K562 (cell line): ENCODE measurements around the gene HCN1. TPM values are rescaled to one million over a fixed set of nuclear protein-coding genes. Genes with fewer than 3 reads are reported as not detected.

Source experiments
- ATAC-seq: fragments of 200-7000 bp; cut with Tn5 transposase; 3 replicates; pipeline ENCODE4 v1.9.1; 2020; ENCODE audit warnings: moderate library complexity
- BruUV-seq: library from RNA; stranded (reverse); fragments of 400-500 nt; replicated peaks from 2 replicates; lab custom pipeline; 2021; lab: Mats Ljungman, UMichigan
- CTCF ChIA-PET: fragments of 300-600 bp; formaldehyde crosslinking; extraction: SDS; loops from one replicate; lab custom pipeline; 2021; ENCODE audit warnings: low intra/inter-chr PET ratio; lab: Yijun Ruan, JAX
- POLR2A ChIA-PET: fragments of 300-600, 350-650 bp; sonication (Branson Sonifier 250); formaldehyde crosslinking; extraction: SDS; loops from one replicate; lab custom pipeline; 2021; ENCODE audit warnings: antibody characterized with exemption, inconsistent platforms; lab: Yijun Ruan, JAX
- DNase-seq, 4 experiments: peaks; one replicate each; pipeline versions ENCODE4 v3.0.0 to v3.0.0-alpha.2; 2011 to 2018; ENCODE audit warnings: low spot score in 3 of 4, mixed read lengths in 3 of 4; ENCODE audit errors: extremely low read depth in 1 of 4
- FAIRE-seq: peaks from 2 replicates; lab custom pipeline; 2011; peaks lifted over from hg19 to GRCh38; lab: Jason Lieb, UNC
- H2AFZ ChIP-seq: 2 replicates; pipeline ENCODE4 v1.6.0; 2011; ENCODE audit warnings: low read depth, low read length, control low read depth, inconsistent platforms
- H3K27ac ChIP-seq: fragments of 200-600 bp; 3 replicates; pipeline ENCODE4 v1.8.0; 2011; ENCODE audit warnings: low read depth, mild to moderate bottlenecking, control low read depth, inconsistent platforms, low read length, moderate library complexity, mixed read lengths; ENCODE audit errors: extremely low read depth
- H3K27me3 ChIP-seq, 2 experiments: fragments of 300-600 bp in 1 of 2; 2 replicates in 1 of 2; 3 replicates in 1 of 2; pipeline versions ENCODE4 v1.6.0 to v1.8.0; 2011; ENCODE audit warnings: inconsistent platforms in 2 of 2, low read length in 2 of 2, mild to moderate bottlenecking in 1 of 2, mixed read lengths in 1 of 2, moderate library complexity in 1 of 2; ENCODE audit not compliant: control insufficient read depth in 2 of 2, insufficient read depth in 2 of 2
- H3K36me3 ChIP-seq: fragments of 300-600 bp; 3 replicates; pipeline ENCODE4 v1.8.0; 2011; ENCODE audit warnings: mild to moderate bottlenecking, low read length, inconsistent platforms; ENCODE audit not compliant: control insufficient read depth, insufficient read depth
- H3K4me1 ChIP-seq, 2 experiments: fragments of 200-600 bp in 1 of 2; replicated peaks in 1 of 2; 2 replicates in 1 of 2; 3 replicates in 1 of 2; pipeline versions ENCODE4 v1.5.1 to v1.8.0; 2011; ENCODE audit warnings: inconsistent platforms in 2 of 2, low read length in 2 of 2, mild to moderate bottlenecking in 1 of 2, mixed read lengths in 1 of 2, moderate library complexity in 1 of 2; ENCODE audit not compliant: control insufficient read depth in 2 of 2, insufficient read depth in 2 of 2
- H3K4me2 ChIP-seq: 2 replicates; pipeline ENCODE4 v1.6.1; 2011; ENCODE audit warnings: low read length, control low read depth, inconsistent platforms, mixed read lengths; ENCODE audit not compliant: insufficient read depth
- H3K4me3 ChIP-seq: fragments of 200-600 bp; sonication (generic), shearing (Covaris generic); 2 replicates; pipeline ENCODE4 v1.5.1; 2016; ENCODE audit warnings: control low read depth, inconsistent platforms
- H3K79me2 ChIP-seq: fragments of 200-600 bp; 3 replicates; pipeline ENCODE4 v1.8.0; 2011; ENCODE audit warnings: low read length, inconsistent platforms; ENCODE audit not compliant: control insufficient read depth, insufficient read depth
- H3K9ac ChIP-seq, 2 experiments: 2 replicates each; pipeline versions ENCODE4 v1.6.0 to v1.6.1; 2011; ENCODE audit warnings: low read depth in 2 of 2, low read length in 2 of 2, control low read depth in 1 of 2, inconsistent platforms in 1 of 2, mild to moderate bottlenecking in 1 of 2, mixed read lengths in 1 of 2; ENCODE audit not compliant: insufficient read depth in 1 of 2
- H3K9me1 ChIP-seq: one replicate; pipeline ENCODE4 v1.6.0; 2011; ENCODE audit warnings: inconsistent platforms, mild to moderate bottlenecking, low read length, moderate library complexity; ENCODE audit not compliant: control insufficient read depth, insufficient read depth
- H3K9me3 ChIP-seq: replicated peaks from 2 replicates; pipeline ENCODE4 v1.5.1; 2011; ENCODE audit warnings: low read depth, low read length, inconsistent platforms; ENCODE audit not compliant: control insufficient read depth, insufficient read depth
- H4K20me1 ChIP-seq: replicated peaks from 2 replicates; pipeline ENCODE4 v1.6.1; 2011; ENCODE audit warnings: low read length, inconsistent platforms, mixed read lengths; ENCODE audit not compliant: control insufficient read depth, insufficient read depth
- ATF7 ChIP-seq: fragments of 450-650 bp; IDR thresholded peaks from 2 replicates; pipeline ENCODE4 v1.7.1; 2014; ENCODE audit warnings: mild to moderate bottlenecking, moderate library complexity
- MYC ChIP-seq, 2 experiments: fragments of 250-450 bp in 1 of 2; sonication (Bioruptor Pico) in 1 of 2; IDR thresholded peaks; 2 replicates each; pipeline versions ENCODE4 v1.5.1 to v1.6.1; 2012 to 2021; ENCODE audit warnings: low read depth in 2 of 2, borderline replicate concordance in 1 of 2, improper control_type of control experiment in 1 of 2, low read length in 1 of 2, mild to moderate bottlenecking in 1 of 2, moderate library complexity in 1 of 2
- PURB ChIP-seq: sonication (generic); formaldehyde crosslinking; IDR thresholded peaks from 2 replicates; pipeline ENCODE4 v1.9.0; 2021; ENCODE audit warnings: low read depth, mild to moderate bottlenecking, missing genetic modification reagents
- SNRNP70 ChIP-seq: fragments of 200-400 bp; formaldehyde crosslinking; optimal IDR thresholded peaks from 2 replicates; pipeline ENCODE3; 2017; ENCODE audit warnings: low read depth, low read length
- whole genome bisulfite sequencing: fragments of 100-300 bp; shearing (Covaris generic); methylation state at CpG from one replicate; pipeline ENCODE4 v1.1.6; 2016; ENCODE audit warnings: low coverage, mixed read lengths; ENCODE audit not compliant: insufficient coverage; ENCODE audit errors: missing lambda C conversion rate; 5-methylcytosine and 5-hydroxymethylcytosine counted together
- in situ Hi-C: fragments of 300-500 bp; cut with MboI; formaldehyde crosslinking; loops from 4 replicates; pipeline ENCODE4 v1.15.0; 2018; ENCODE audit warnings: inconsistent platforms, mixed read lengths
- intact Hi-C: fragments of 100-400 bp; cut with micrococcal nuclease; formaldehyde crosslinking; loops from 2 replicates; pipeline ENCODE4 v1.14.2; 2022
- polyA plus RNA-seq, 8 experiments: library from polyadenylated mRNA; depleted of rRNA in 4 of 8; stranded (reverse) in 5 of 8; unstranded in 3 of 8; fragments of >200 nt; fragmentation: Nextera tagmentation in 2 of 8; fragmentation: Illumina TruSeq in 1 of 8; extraction: Ambion mirVana in 2 of 8; extraction: Trizol in 1 of 8; gene quantifications; 2 replicates each; pipeline versions ENCODE4 v1.2.1 to v1.2.3, GENCODE V29; 2011 to 2014; ENCODE audit warnings: inconsistent platforms in 1 of 8, missing spikeins in 1 of 8
- total RNA-seq, 7 experiments: library from RNA; depleted of rRNA in 6 of 7; stranded (reverse); fragments of >200 nt in 6 of 7; fragmentation: Illumina TruSeq in 2 of 7; extraction: Trizol in 2 of 7; gene quantifications; 2 replicates each; pipeline versions ENCODE4 v1.2.1 to v1.2.3, GENCODE V29; 2011 to 2021; ENCODE audit warnings: low replicate concordance in 1 of 7
- TF ChIP-seq, protein P1 (sequence below): fragments of 450-650 bp; IDR thresholded peaks from 2 replicates; pipeline ENCODE4 v1.6.1; 2014; ENCODE audit warnings: low read depth, mild to moderate bottlenecking, moderate library complexity, borderline replicate concordance
- TF ChIP-seq, protein P2 (sequence below), 3 experiments: fragments of 200-800 bp in 1 of 3; fragments of 250-450 bp in 1 of 3; fragments of 450-650 bp in 1 of 3; sonication (Bioruptor Pico) in 1 of 3; sonication (Bioruptor generic) in 1 of 3; formaldehyde crosslinking in 1 of 3; IDR thresholded peaks; 2 replicates each; pipeline versions ENCODE4 v1.6.1 to v1.8.0; 2016 to 2022; ENCODE audit warnings: mild to moderate bottlenecking in 2 of 3, missing genetic modification characterization in 2 of 3, missing compliant biosample characterization in 1 of 3, moderate library complexity in 1 of 3

HCN1 gene
- total and polyA plus RNA-seq, 9 of the 15 experiments (the other 6 are each of a cell fraction or from before 2014, with no cell fraction given): not detected

DNA sequence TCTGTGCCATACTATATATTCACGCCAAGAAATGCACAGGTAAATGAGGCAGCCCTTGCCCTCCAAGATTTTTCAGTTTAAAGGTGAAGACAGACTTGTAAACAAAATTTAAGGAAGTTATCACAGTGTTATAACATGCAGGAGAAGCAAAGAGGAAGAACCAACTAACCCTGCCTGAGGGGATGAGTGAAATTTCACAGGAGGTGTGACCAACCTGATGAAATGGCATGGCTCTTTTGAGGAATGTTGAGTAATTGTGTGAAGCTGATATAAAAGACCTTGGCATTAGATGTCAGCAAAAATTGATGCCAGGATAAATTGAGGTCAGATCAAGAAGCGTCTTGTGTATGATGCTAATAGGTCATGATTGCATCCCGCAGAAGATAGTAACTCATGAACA is 86.5 kb downstream of the HCN1 start:
- TF ChIP-seq, protein P1, sequence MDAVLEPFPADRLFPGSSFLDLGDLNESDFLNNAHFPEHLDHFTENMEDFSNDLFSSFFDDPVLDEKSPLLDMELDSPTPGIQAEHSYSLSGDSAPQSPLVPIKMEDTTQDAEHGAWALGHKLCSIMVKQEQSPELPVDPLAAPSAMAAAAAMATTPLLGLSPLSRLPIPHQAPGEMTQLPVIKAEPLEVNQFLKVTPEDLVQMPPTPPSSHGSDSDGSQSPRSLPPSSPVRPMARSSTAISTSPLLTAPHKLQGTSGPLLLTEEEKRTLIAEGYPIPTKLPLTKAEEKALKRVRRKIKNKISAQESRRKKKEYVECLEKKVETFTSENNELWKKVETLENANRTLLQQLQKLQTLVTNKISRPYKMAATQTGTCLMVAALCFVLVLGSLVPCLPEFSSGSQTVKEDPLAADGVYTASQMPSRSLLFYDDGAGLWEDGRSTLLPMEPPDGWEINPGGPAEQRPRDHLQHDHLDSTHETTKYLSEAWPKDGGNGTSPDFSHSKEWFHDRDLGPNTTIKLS: no peak
- TF ChIP-seq MYC (IDR thresholded peaks at IDR 0.05; ENCODE audit: low read depth, low read length) (no peak), MYC (CRISPR knock-in tag; IDR thresholded peaks at IDR 0.05; ENCODE audit: borderline replicate concordance, low read depth) (no peak), SNRNP70 (no peak), PURB (CRISPR knock-in tag) (no peak), ATF7 (no peak)
- TF ChIP-seq, protein P2, sequence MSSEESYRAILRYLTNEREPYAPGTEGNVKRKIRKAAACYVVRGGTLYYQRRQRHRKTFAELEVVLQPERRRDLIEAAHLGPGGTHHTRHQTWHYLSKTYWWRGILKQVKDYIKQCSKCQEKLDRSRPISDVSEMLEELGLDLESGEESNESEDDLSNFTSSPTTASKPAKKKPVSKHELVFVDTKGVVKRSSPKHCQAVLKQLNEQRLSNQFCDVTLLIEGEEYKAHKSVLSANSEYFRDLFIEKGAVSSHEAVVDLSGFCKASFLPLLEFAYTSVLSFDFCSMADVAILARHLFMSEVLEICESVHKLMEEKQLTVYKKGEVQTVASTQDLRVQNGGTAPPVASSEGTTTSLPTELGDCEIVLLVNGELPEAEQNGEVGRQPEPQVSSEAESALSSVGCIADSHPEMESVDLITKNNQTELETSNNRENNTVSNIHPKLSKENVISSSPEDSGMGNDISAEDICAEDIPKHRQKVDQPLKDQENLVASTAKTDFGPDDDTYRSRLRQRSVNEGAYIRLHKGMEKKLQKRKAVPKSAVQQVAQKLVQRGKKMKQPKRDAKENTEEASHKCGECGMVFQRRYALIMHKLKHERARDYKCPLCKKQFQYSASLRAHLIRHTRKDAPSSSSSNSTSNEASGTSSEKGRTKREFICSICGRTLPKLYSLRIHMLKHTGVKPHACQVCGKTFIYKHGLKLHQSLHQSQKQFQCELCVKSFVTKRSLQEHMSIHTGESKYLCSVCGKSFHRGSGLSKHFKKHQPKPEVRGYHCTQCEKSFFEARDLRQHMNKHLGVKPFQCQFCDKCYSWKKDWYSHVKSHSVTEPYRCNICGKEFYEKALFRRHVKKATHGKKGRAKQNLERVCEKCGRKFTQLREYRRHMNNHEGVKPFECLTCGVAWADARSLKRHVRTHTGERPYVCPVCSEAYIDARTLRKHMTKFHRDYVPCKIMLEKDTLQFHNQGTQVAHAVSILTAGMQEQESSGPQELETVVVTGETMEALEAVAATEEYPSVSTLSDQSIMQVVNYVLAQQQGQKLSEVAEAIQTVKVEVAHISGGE (CRISPR knock-in tag; IDR thresholded peaks at IDR 0.05): no peak
- Histone ChIP-seq H3K4me3 (no peak overlapping the region), H3K9me1 (no peaks in the 10 kb centered on the region), H3K4me1 (no peaks in the 10 kb centered on the region), H3K27me3 (no peaks in the 10 kb centered on the region), H3K27ac (no peak overlapping the region), H4K20me1 (no peaks in the 10 kb centered on the region), H3K4me2 (no peak overlapping the region), H3K36me3 (no peaks in the 10 kb centered on the region), H2AFZ (no peak overlapping the region), H3K9me3 (no peaks in the 10 kb centered on the region), H3K9ac (no peak overlapping the region), H3K79me2 (no peaks in the 10 kb centered on the region)
- ATAC-seq: no peak
- no peak for FAIRE-seq
- DNase-seq: no peak
- ChIA-PET POLR2A (no interaction called here), CTCF (no interaction called here)
- WGBS: 0% methylated on average over 3 of the region's 3 CpGs
- intact Hi-C loops: no loop called here
- in situ Hi-C loops: no loop called here
- BruUV-seq: no TSS peak
